WTC11 (cell line): ENCODE results near the gene NKPD1. TPM values are rescaled to one million over a fixed set of nuclear protein-coding genes. Genes with fewer than 3 reads are reported as not detected.

ENCODE experiments used
- ATAC-seq: fragments of 200-7000 bp; cut with Tn5 transposase; 2 replicates; pipeline ENCODE4 v1.10.0; 2021; ENCODE audit warnings: mild to moderate bottlenecking, moderate library complexity
- CTCF ChIA-PET: fragments of 300-600 bp; sonication (Branson Sonifier 250); formaldehyde crosslinking; loops from one replicate; lab custom pipeline; 2021; ENCODE audit warnings: antibody characterized with exemption; lab: Charles Lee
- POLR2A ChIA-PET: fragments of 350-600 bp; sonication (Branson Sonifier 250); formaldehyde crosslinking; loops from one replicate; lab custom pipeline; 2021; ENCODE audit warnings: antibody characterized with exemption; lab: Charles Lee
- DNase-seq: peaks from one replicate; pipeline ENCODE4 v3.0.0; 2021; ENCODE audit warnings: low spot score
- H3K27ac Mint-ChIP-seq: 2 replicates; pipeline ENCODE4 v1.8.0; 2021; ENCODE audit warnings: mixed read lengths
- H3K27me3 Mint-ChIP-seq: 2 replicates; pipeline ENCODE4 v1.8.0; 2021; ENCODE audit warnings: low read depth, mild to moderate bottlenecking, moderate library complexity, mixed read lengths
- H3K36me3 Mint-ChIP-seq: 2 replicates; pipeline ENCODE4 v1.8.0; 2021; ENCODE audit warnings: mixed read lengths
- H3K4me1 Mint-ChIP-seq: 2 replicates; pipeline ENCODE4 v1.8.0; 2022; ENCODE audit warnings: mixed read lengths
- H3K4me3 Mint-ChIP-seq: 2 replicates; pipeline ENCODE4 v1.8.0; 2021; ENCODE audit warnings: mild to moderate bottlenecking, moderate library complexity, mixed read lengths
- H3K9me3 Mint-ChIP-seq: 2 replicates; pipeline ENCODE4 v1.8.0; 2021; ENCODE audit warnings: mixed read lengths
- E2F1 ChIP-seq: sonication (generic); formaldehyde crosslinking; IDR thresholded peaks from 2 replicates; pipeline ENCODE4 v1.8.0; 2022; ENCODE audit warnings: mild to moderate bottlenecking, missing genetic modification reagents
- FOXP4 ChIP-seq: sonication (generic); formaldehyde crosslinking; IDR thresholded peaks from 2 replicates; pipeline ENCODE4 v1.8.0; 2022; ENCODE audit warnings: mild to moderate bottlenecking, missing genetic modification reagents
- GRHL2 ChIP-seq: fragments of 250-450 bp; sonication (Bioruptor Pico); IDR thresholded peaks from 2 replicates; pipeline ENCODE4 v1.8.0; 2022; ENCODE audit warnings: mild to moderate bottlenecking, moderate library complexity; ENCODE audit not compliant: insufficient replicate concordance, severe bottlenecking
- HMGA2 ChIP-seq: fragments of 250-450 bp; sonication (Bioruptor Pico); IDR thresholded peaks from 2 replicates; pipeline ENCODE4 v1.4.0; 2021; ENCODE audit warnings: mild to moderate bottlenecking, moderate library complexity
- HMGXB4 ChIP-seq: sonication (generic); formaldehyde crosslinking; IDR thresholded peaks from 2 replicates; pipeline ENCODE4 v1.8.1; 2023; ENCODE audit warnings: mild to moderate bottlenecking, moderate library complexity, missing genetic modification reagents
- MLX ChIP-seq: sonication (generic); formaldehyde crosslinking; IDR thresholded peaks from 2 replicates; pipeline ENCODE4 v1.8.1; 2023; ENCODE audit warnings: mild to moderate bottlenecking, missing genetic modification reagents, moderate library complexity
- MXD4 ChIP-seq: fragments of 250-450 bp; sonication (Bioruptor Pico); IDR thresholded peaks from 2 replicates; pipeline ENCODE4 v1.8.0; 2021; ENCODE audit warnings: mild to moderate bottlenecking, moderate library complexity, borderline replicate concordance
- MYBL2 ChIP-seq: sonication (generic); formaldehyde crosslinking; IDR thresholded peaks from 2 replicates; pipeline ENCODE4 v1.8.1; 2023; ENCODE audit warnings: mild to moderate bottlenecking, moderate library complexity, missing genetic modification reagents
- RORB ChIP-seq: fragments of 250-450 bp; sonication (Bioruptor Pico); IDR thresholded peaks from 2 replicates; pipeline ENCODE4 v1.9.0; 2021; ENCODE audit warnings: mild to moderate bottlenecking
- TEAD1 ChIP-seq: sonication (generic); formaldehyde crosslinking; IDR thresholded peaks from 2 replicates; pipeline ENCODE4 v1.8.0; 2022; ENCODE audit warnings: mild to moderate bottlenecking, missing genetic modification reagents
- TEAD4 ChIP-seq: sonication (generic); formaldehyde crosslinking; IDR thresholded peaks from 2 replicates; pipeline ENCODE4 v1.8.0; 2022; ENCODE audit warnings: mild to moderate bottlenecking, missing genetic modification reagents
- ZBTB21 ChIP-seq: sonication (generic); formaldehyde crosslinking; IDR thresholded peaks from 2 replicates; pipeline ENCODE4 v1.8.1; 2023; ENCODE audit warnings: mild to moderate bottlenecking, missing genetic modification reagents, borderline replicate concordance
- ZNF138 ChIP-seq: sonication (generic); formaldehyde crosslinking; conservative IDR thresholded peaks from 2 replicates; pipeline ENCODE4 v1.8.1; 2022; ENCODE audit warnings: mild to moderate bottlenecking, moderate library complexity, missing genetic modification reagents
- ZNF317 ChIP-seq: sonication (generic); formaldehyde crosslinking; IDR thresholded peaks from 2 replicates; pipeline ENCODE4 v1.8.1; 2023; ENCODE audit warnings: low read depth, mild to moderate bottlenecking, moderate library complexity, missing genetic modification reagents, borderline replicate concordance
- ZNF416 ChIP-seq: fragments of 250-450 bp; sonication (Bioruptor Pico); IDR thresholded peaks from 2 replicates; pipeline ENCODE4 v1.9.0; 2021; ENCODE audit warnings: mild to moderate bottlenecking, inconsistent platforms
- ZNF423 ChIP-seq: fragments of 250-450 bp; sonication (Bioruptor Pico); IDR thresholded peaks from 2 replicates; pipeline ENCODE4 v2.1.2; 2022; ENCODE audit warnings: mild to moderate bottlenecking, moderate library complexity
- total RNA-seq: library from RNA; stranded (reverse); gene quantifications from 3 replicates; pipeline ENCODE4 v1.2.3, GENCODE V29; 2021
- TF ChIP-seq, protein P1 (sequence below): sonication (generic); formaldehyde crosslinking; IDR thresholded peaks from 2 replicates; pipeline ENCODE4 v1.8.0; 2023; ENCODE audit warnings: missing genetic modification reagents
- TF ChIP-seq, protein P2 (sequence below): sonication (generic); formaldehyde crosslinking; IDR thresholded peaks from 2 replicates; pipeline ENCODE4 v1.8.1; 2022; ENCODE audit warnings: mild to moderate bottlenecking, missing genetic modification reagents, moderate library complexity, borderline replicate concordance
- TF ChIP-seq, protein P3 (sequence below): fragments of 250-450 bp; sonication (Bioruptor Pico); IDR thresholded peaks from 2 replicates; pipeline ENCODE4 v1.8.0; 2021; ENCODE audit warnings: mild to moderate bottlenecking
- TF ChIP-seq, protein P4 (sequence below): fragments of 250-450 bp; sonication (Bioruptor Pico); IDR thresholded peaks from 2 replicates; pipeline ENCODE4 v1.9.0; 2021; ENCODE audit warnings: mild to moderate bottlenecking, borderline replicate concordance

Gene NKPD1
- total RNA-seq, 1 experiment from 2014 or later = 0.57 TPM

DNA sequence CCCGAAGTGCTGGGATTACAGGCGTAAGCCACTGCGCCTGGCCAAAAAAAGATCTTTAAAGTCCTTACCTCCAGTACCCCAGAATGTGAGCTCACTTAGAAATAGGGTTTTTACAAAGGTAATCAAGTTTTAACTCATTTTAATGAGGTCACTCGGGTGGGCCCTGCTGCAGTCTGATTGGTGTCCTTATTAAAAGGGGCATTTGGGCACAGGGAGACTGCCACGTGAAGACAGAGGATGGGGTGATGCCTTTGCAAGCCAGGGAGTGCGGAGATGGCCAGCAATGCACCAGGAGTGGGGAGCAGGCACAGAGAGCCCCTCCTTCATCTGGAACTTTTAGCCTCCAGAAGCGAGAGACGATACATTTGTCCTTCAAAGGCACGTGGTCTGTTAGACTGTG, 11.7 kb downstream of the NKPD1 start:
- Mint-ChIP-seq H3K9me3 (no peaks in the 10 kb centered on the region), H3K4me1 (peaks cover 8% of the 10 kb centered on the region), H3K27ac (no peak overlapping the region), H3K4me3 (no peak overlapping the region), H3K27me3 (peaks cover 31% of the 10 kb centered on the region)
- no peak for ATAC-seq
- POLR2A ChIA-PET = no interaction called here
- CTCF ChIA-PET = interaction anchor here (1.0 to 4.8 kb wide), 14 partner anchors 11 to 132 kb away, joined by 3 to 20 read pairs (median 7); partner anchors contain the start of genes BLOC1S3, NKPD1 and TRAPPC6A
- no peak for TF ChIP-seq MLX (CRISPR knock-in tag)
- no peak for TF ChIP-seq ZNF138 (CRISPR knock-in tag)
- TF ChIP-seq ZBTB21 = no peak
- no peak for TF ChIP-seq E2F1 (CRISPR knock-in tag)
- no peak for TF ChIP-seq RORB (CRISPR knock-in tag)
- TF ChIP-seq FOXP4 (CRISPR knock-in tag) = no peak
- TF ChIP-seq, protein P1, sequence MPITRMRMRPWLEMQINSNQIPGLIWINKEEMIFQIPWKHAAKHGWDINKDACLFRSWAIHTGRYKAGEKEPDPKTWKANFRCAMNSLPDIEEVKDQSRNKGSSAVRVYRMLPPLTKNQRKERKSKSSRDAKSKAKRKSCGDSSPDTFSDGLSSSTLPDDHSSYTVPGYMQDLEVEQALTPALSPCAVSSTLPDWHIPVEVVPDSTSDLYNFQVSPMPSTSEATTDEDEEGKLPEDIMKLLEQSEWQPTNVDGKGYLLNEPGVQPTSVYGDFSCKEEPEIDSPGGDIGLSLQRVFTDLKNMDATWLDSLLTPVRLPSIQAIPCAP (CRISPR knock-in tag) = no peak
- no peak for TF ChIP-seq HMGA2 (CRISPR knock-in tag)
- TF ChIP-seq TEAD1 (CRISPR knock-in tag) = no peak
- TF ChIP-seq, all 79 proteins: peak for 0
- no peak for DNase-seq
- H3K36me3 Mint-ChIP-seq = no peaks in the 10 kb centered on the region

- peaks cover 3% of the 10 kb centered on the region; the same call in 1 of the 2 replicates for H3K4me1 Mint-ChIP-seq
- H3K27ac Mint-ChIP-seq = peak overlapping the region; percentile 45; the same call in 1 of the 2 replicates
- CTCF ChIA-PET = interaction anchor here (0.6 to 4.8 kb wide), 25 partner anchors 10 to 338 kb away, joined by 3 to 20 read pairs (median 4); partner anchors contain the start of genes BLOC1S3, NKPD1, PPP1R37 and TRAPPC6A
- ATAC-seq = peak; percentile 65
- POLR2A ChIA-PET = interaction anchor here (0.7 kb wide), 1 partner anchor 33 kb away, joined by 3 read pairs; no protein-coding TSS in a partner anchor
- peaks cover 20% of the 10 kb centered on the region for H3K27me3 Mint-ChIP-seq
- peaks cover under 1% of the 10 kb centered on the region for H3K36me3 Mint-ChIP-seq
- no peak overlapping the region for H3K4me3 Mint-ChIP-seq
- H3K9me3 Mint-ChIP-seq = no peaks in the 10 kb centered on the region
- DNase-seq = peak; percentile 69
- TF ChIP-seq HMGXB4 (CRISPR knock-in tag) (no peak), ZNF423 (no peak), TEAD4 (CRISPR knock-in tag) (no peak), GRHL2 (CRISPR knock-in tag) (no peak), ZNF416 (CRISPR knock-in tag) (no peak), MXD4 (no peak), MYBL2 (no peak), ZNF317 (CRISPR knock-in tag) (no peak)
- TF ChIP-seq, protein P2, sequence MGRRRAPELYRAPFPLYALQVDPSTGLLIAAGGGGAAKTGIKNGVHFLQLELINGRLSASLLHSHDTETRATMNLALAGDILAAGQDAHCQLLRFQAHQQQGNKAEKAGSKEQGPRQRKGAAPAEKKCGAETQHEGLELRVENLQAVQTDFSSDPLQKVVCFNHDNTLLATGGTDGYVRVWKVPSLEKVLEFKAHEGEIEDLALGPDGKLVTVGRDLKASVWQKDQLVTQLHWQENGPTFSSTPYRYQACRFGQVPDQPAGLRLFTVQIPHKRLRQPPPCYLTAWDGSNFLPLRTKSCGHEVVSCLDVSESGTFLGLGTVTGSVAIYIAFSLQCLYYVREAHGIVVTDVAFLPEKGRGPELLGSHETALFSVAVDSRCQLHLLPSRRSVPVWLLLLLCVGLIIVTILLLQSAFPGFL (CRISPR knock-in tag) = no peak
- TF ChIP-seq, protein P3, sequence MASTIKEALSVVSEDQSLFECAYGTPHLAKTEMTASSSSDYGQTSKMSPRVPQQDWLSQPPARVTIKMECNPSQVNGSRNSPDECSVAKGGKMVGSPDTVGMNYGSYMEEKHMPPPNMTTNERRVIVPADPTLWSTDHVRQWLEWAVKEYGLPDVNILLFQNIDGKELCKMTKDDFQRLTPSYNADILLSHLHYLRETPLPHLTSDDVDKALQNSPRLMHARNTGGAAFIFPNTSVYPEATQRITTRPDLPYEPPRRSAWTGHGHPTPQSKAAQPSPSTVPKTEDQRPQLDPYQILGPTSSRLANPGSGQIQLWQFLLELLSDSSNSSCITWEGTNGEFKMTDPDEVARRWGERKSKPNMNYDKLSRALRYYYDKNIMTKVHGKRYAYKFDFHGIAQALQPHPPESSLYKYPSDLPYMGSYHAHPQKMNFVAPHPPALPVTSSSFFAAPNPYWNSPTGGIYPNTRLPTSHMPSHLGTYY = no peak
- TF ChIP-seq, protein P4, sequence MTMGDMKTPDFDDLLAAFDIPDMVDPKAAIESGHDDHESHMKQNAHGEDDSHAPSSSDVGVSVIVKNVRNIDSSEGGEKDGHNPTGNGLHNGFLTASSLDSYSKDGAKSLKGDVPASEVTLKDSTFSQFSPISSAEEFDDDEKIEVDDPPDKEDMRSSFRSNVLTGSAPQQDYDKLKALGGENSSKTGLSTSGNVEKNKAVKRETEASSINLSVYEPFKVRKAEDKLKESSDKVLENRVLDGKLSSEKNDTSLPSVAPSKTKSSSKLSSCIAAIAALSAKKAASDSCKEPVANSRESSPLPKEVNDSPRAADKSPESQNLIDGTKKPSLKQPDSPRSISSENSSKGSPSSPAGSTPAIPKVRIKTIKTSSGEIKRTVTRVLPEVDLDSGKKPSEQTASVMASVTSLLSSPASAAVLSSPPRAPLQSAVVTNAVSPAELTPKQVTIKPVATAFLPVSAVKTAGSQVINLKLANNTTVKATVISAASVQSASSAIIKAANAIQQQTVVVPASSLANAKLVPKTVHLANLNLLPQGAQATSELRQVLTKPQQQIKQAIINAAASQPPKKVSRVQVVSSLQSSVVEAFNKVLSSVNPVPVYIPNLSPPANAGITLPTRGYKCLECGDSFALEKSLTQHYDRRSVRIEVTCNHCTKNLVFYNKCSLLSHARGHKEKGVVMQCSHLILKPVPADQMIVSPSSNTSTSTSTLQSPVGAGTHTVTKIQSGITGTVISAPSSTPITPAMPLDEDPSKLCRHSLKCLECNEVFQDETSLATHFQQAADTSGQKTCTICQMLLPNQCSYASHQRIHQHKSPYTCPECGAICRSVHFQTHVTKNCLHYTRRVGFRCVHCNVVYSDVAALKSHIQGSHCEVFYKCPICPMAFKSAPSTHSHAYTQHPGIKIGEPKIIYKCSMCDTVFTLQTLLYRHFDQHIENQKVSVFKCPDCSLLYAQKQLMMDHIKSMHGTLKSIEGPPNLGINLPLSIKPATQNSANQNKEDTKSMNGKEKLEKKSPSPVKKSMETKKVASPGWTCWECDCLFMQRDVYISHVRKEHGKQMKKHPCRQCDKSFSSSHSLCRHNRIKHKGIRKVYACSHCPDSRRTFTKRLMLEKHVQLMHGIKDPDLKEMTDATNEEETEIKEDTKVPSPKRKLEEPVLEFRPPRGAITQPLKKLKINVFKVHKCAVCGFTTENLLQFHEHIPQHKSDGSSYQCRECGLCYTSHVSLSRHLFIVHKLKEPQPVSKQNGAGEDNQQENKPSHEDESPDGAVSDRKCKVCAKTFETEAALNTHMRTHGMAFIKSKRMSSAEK = no peak
Observed at GRCh38 chr19:45147835-45148676, 12.7 kb downstream of the NKPD1 start.
